Immature natural killer cell (primary cell): Measurements from ENCODE around the gene PAX8. TPM values are rescaled to one million over a fixed set of nuclear protein-coding genes. Genes with fewer than 3 reads are reported as not detected.

ENCODE experiments used
- DNase-seq, 3 donors: peaks; one replicate each; pipeline ENCODE4 v3.0.0; 2022; ENCODE audit warnings: mixed read lengths in 1 of 3
- H3K27ac Mint-ChIP-seq, 6 donors: one replicate each; pipeline ENCODE4 v1.8.0; 2020; ENCODE audit warnings: mixed read lengths in 6 of 6, mild to moderate bottlenecking in 5 of 6, inconsistent platforms in 4 of 6, moderate library complexity in 3 of 6
- H3K27me3 Mint-ChIP-seq, 3 donors: one replicate each; pipeline ENCODE4 v1.8.0; 2020 to 2021; ENCODE audit warnings: low read depth in 3 of 3, mild to moderate bottlenecking in 3 of 3, mixed read lengths in 3 of 3, moderate library complexity in 3 of 3, inconsistent platforms in 1 of 3
- H3K36me3 Mint-ChIP-seq, 3 donors: one replicate each; pipeline ENCODE4 v1.8.0; 2020; ENCODE audit warnings: mixed read lengths in 3 of 3, inconsistent platforms in 2 of 3, mild to moderate bottlenecking in 2 of 3
- H3K4me1 Mint-ChIP-seq, 2 donors: one replicate each; pipeline ENCODE4 v1.8.0; 2020; ENCODE audit warnings: inconsistent platforms in 2 of 2, mild to moderate bottlenecking in 2 of 2, mixed read lengths in 2 of 2, moderate library complexity in 1 of 2
- H3K4me3 Mint-ChIP-seq, 5 donors: one replicate each; pipeline ENCODE4 v1.8.0; 2020; ENCODE audit warnings: mild to moderate bottlenecking in 5 of 5, mixed read lengths in 5 of 5, inconsistent platforms in 3 of 5, moderate library complexity in 3 of 5
- H3K9me3 Mint-ChIP-seq, 6 donors: one replicate each; pipeline ENCODE4 v1.8.0; 2020; ENCODE audit warnings: mild to moderate bottlenecking in 6 of 6, mixed read lengths in 6 of 6, inconsistent platforms in 4 of 6, moderate library complexity in 3 of 6
- polyA plus RNA-seq, 3 donors: library from polyadenylated mRNA; unstranded; fragments of 300-500 nt; fragmentation: Illumina TruSeq; gene quantifications; one replicate each; pipeline ENCODE4 v1.2.3, GENCODE V29; 2021

Gene PAX8
- polyA plus RNA-seq, 3 donors from 2014 or later: 0.29 to 0.93 TPM; not detected in 1

- Mint-ChIP-seq H3K4me3 (no peak overlapping the region), H3K36me3 (peaks cover 0 to 10% (median 0%) of the 10 kb centered on the region in 3 donors), H3K27ac (no peak overlapping the region), H3K27me3 (peaks cover 1 to 17% (median 14%) of the 10 kb centered on the region in 3 donors), H3K4me1 (peaks cover 0 to 2% of the 10 kb centered on the region in 2 donors), H3K9me3 (no peaks in the 10 kb centered on the region)
- DNase-seq: no peak
These were observed 9.9 kb downstream of the PAX8 start for GRCh38 chr2:113268621-113269360.

- Mint-ChIP-seq H3K4me1 (no peaks in the 10 kb centered on the region), H3K36me3 (peaks cover 0 to 16% (median 0%) of the 10 kb centered on the region in 3 donors), H3K27ac (no peak overlapping the region), H3K9me3 (no peaks in the 10 kb centered on the region), H3K27me3 (peaks cover 0 to 4% (median 3%) of the 10 kb centered on the region in 3 donors), H3K4me3 (no peak overlapping the region)
- no peak for DNase-seq
These were observed 12.3 kb downstream of the PAX8 start for GRCh38 chr2:113266431-113266830.

GRCh38 chr2:113264713-113265403 is 13.9 kb downstream of the PAX8 start:
- Mint-ChIP-seq H3K27me3 (peaks cover 0 to 6% (median 0%) of the 10 kb centered on the region in 3 donors), H3K4me3 (no peak overlapping the region), H3K36me3 (peaks cover 0 to 16% (median 4%) of the 10 kb centered on the region in 3 donors), H3K27ac (no peak overlapping the region), H3K4me1 (no peaks in the 10 kb centered on the region), H3K9me3 (no peaks in the 10 kb centered on the region)
- DNase-seq: no peak

- H3K36me3 Mint-ChIP-seq: peaks cover 0 to 16% (median 4%) of the 10 kb centered on the region in 3 donors
- H3K9me3 Mint-ChIP-seq: no peaks in the 10 kb centered on the region
- DNase-seq: no peak
- H3K27me3 Mint-ChIP-seq: peaks cover 0 to 4% (median 2%) of the 10 kb centered on the region in 3 donors
- no peaks in the 10 kb centered on the region for H3K4me1 Mint-ChIP-seq
- H3K4me3 Mint-ChIP-seq: no peak overlapping the region
- no peak overlapping the region for H3K27ac Mint-ChIP-seq
These were observed 15.2 kb downstream of the PAX8 start for GRCh38 chr2:113263546-113263945.

- DNase-seq: no peak
- no peak overlapping the region for H3K4me3 Mint-ChIP-seq
- H3K27ac Mint-ChIP-seq: no peak overlapping the region
- H3K9me3 Mint-ChIP-seq: no peaks in the 10 kb centered on the region
- peaks cover 0 to 19% (median 4%) of the 10 kb centered on the region in 3 donors for H3K36me3 Mint-ChIP-seq
- peaks cover 0 to 6% (median 4%) of the 10 kb centered on the region in 3 donors for H3K27me3 Mint-ChIP-seq
- no peaks in the 10 kb centered on the region for H3K4me1 Mint-ChIP-seq
These were observed 17.7 kb downstream of the PAX8 start for GRCh38 chr2:113260991-113261390.

GRCh38 chr2:113258471-113259147 is 20.1 kb downstream of the PAX8 start:
- H3K27ac Mint-ChIP-seq: no peak overlapping the region
- peaks cover 1 to 7% of the 10 kb centered on the region in 2 donors for H3K4me1 Mint-ChIP-seq
- no peaks in the 10 kb centered on the region for H3K9me3 Mint-ChIP-seq
- peaks cover 0 to 4% (median 4%) of the 10 kb centered on the region in 3 donors for H3K27me3 Mint-ChIP-seq
- DNase-seq: no peak
- peaks cover 0 to 11% (median 4%) of the 10 kb centered on the region in 3 donors for H3K36me3 Mint-ChIP-seq
- H3K4me3 Mint-ChIP-seq: no peak overlapping the region

GRCh38 chr2:113257516-113258264 is 21.0 kb downstream of the PAX8 start:
- Mint-ChIP-seq H3K36me3 (peaks cover 0 to 6% (median 4%) of the 10 kb centered on the region in 3 donors), H3K9me3 (no peaks in the 10 kb centered on the region), H3K27ac (no peak overlapping the region), H3K27me3 (peaks cover 0 to 4% (median 4%) of the 10 kb centered on the region in 3 donors), H3K4me1 (peaks cover 11 to 16% of the 10 kb centered on the region in 2 donors), H3K4me3 (no peak overlapping the region)
- no peak for DNase-seq

GRCh38 chr2:113255140-113256070 is 23.3 kb downstream of the PAX8 start:
- peaks cover 0 to 4% (median 2%) of the 10 kb centered on the region in 3 donors for H3K27me3 Mint-ChIP-seq
- H3K27ac Mint-ChIP-seq: peak overlapping the region in 2 of 6 donors; percentile 46 to 74

GRCh38 chr2:113253453-113253852 is 25.3 kb downstream of the PAX8 start:
- H3K27ac Mint-ChIP-seq: peak overlapping the region in 2 of 6 donors; percentile 2 to 64
- H3K9me3 Mint-ChIP-seq: no peaks in the 10 kb centered on the region
- peaks cover 46 to 52% of the 10 kb centered on the region in 2 donors for H3K4me1 Mint-ChIP-seq

More at GRCh38 chr2:113255140-113256070, 23.3 kb downstream of the PAX8 start:
- Mint-ChIP-seq H3K9me3 (no peaks in the 10 kb centered on the region), H3K4me1 (peaks cover 33 to 39% of the 10 kb centered on the region in 2 donors), H3K4me3 (no peak overlapping the region), H3K36me3 (peaks cover 0 to 6% (median 0%) of the 10 kb centered on the region in 3 donors)
- no peak for DNase-seq

GRCh38 chr2:113252047-113252590 is 26.6 kb downstream of the PAX8 start:
- Mint-ChIP-seq H3K9me3 (no peaks in the 10 kb centered on the region), H3K27ac (peak overlapping the region; percentile 14 to 82 (median 77)), H3K36me3 (no peaks in the 10 kb centered on the region), H3K4me1 (peaks cover 46 to 52% of the 10 kb centered on the region in 2 donors), H3K4me3 (peak overlapping the region in 2 of 5 donors; percentile 32 to 47), H3K27me3 (no peaks in the 10 kb centered on the region)
- DNase-seq: no peak

More at GRCh38 chr2:113253453-113253852, 25.3 kb downstream of the PAX8 start:
- DNase-seq: no peak
- no peak overlapping the region for H3K4me3 Mint-ChIP-seq
- H3K27me3 Mint-ChIP-seq: peaks cover 0 to 2% (median under 1%) of the 10 kb centered on the region in 3 donors
- peaks cover 0 to 4% (median 0%) of the 10 kb centered on the region in 3 donors for H3K36me3 Mint-ChIP-seq

GRCh38 chr2:113251118-113251517 is 27.6 kb downstream of the PAX8 start:
- peaks cover 46 to 52% of the 10 kb centered on the region in 2 donors for H3K4me1 Mint-ChIP-seq
- H3K4me3 Mint-ChIP-seq: peak overlapping the region; percentile 56 to 73 (median 64)
- H3K9me3 Mint-ChIP-seq: no peaks in the 10 kb centered on the region
- H3K27ac Mint-ChIP-seq: peak overlapping the region; percentile 47 to 94 (median 82)
- no peaks in the 10 kb centered on the region for H3K36me3 Mint-ChIP-seq
- peak; percentile 22 to 28 (median 25) for DNase-seq
- H3K27me3 Mint-ChIP-seq: no peaks in the 10 kb centered on the region
